Esophagus muscularis mucosa (tissue), 4 donors: Measurements from ENCODE around the gene FREM3. TPM values are rescaled to one million over a fixed set of nuclear protein-coding genes. Genes with fewer than 3 reads are reported as not detected.

ENCODE experiments used
- DNase-seq: peaks from one replicate; pipeline ENCODE4 v3.0.0-alpha.2; 2017; ENCODE audit errors: extremely low spot score
- H3K27ac ChIP-seq, 4 donors: fragments of 200-600 bp; sonication (generic); replicated peaks in 1 of 4; 1 replicate in 3 of 4; 2 replicates in 1 of 4; pipeline ENCODE4 v1.5.1; 2016 to 2019; ENCODE audit warnings: mild to moderate bottlenecking in 1 of 4
- H3K27me3 ChIP-seq, 4 donors: fragments of 200-600 bp; sonication (generic); one replicate each; pipeline versions ENCODE4 v1.5.1 to v1.6.0; 2016 to 2019
- H3K36me3 ChIP-seq, 4 donors: fragments of 200-600 bp; sonication (generic); one replicate each; pipeline ENCODE4 v1.5.1; 2016 to 2019
- H3K4me1 ChIP-seq, 4 donors: fragments of 200-600 bp; sonication (generic); one replicate each; pipeline ENCODE4 v1.5.1; 2016 to 2019
- H3K4me3 ChIP-seq, 4 donors: fragments of 200-600 bp; sonication (generic); 1 replicate in 2 of 4; 2 replicates in 2 of 4; pipeline ENCODE4 v1.5.1; 2016 to 2019; ENCODE audit warnings: mild to moderate bottlenecking in 4 of 4, moderate library complexity in 1 of 4
- H3K9me3 ChIP-seq, 4 donors: fragments of 200-600 bp; sonication (generic); 1 replicate in 3 of 4; 2 replicates in 1 of 4; pipeline ENCODE4 v1.5.1; 2016 to 2019
- CTCF ChIP-seq, 3 experiments: fragments of 200-600 bp in 2 of 3; fragments of 450-650 bp in 1 of 3; sonication (generic) in 2 of 3; IDR thresholded peaks; one replicate each; pipeline ENCODE4 v1.5.1; 2017 to 2019; ENCODE audit warnings: antibody characterized with exemption in 3 of 3, mild to moderate bottlenecking in 2 of 3, moderate library complexity in 1 of 3
- EP300 ChIP-seq: sonication (generic); formaldehyde crosslinking; IDR thresholded peaks from one replicate; pipeline ENCODE4 v1.6.1; 2017; ENCODE audit warnings: antibody characterized with exemption
- POLR2A ChIP-seq: fragments of 450-650 bp; IDR thresholded peaks from one replicate; pipeline ENCODE4 v1.6.1; 2017; ENCODE audit warnings: antibody characterized with exemption, moderate library complexity, mild to moderate bottlenecking, low read depth
- POLR2AphosphoS5 ChIP-seq, 2 donors: sonication (generic); formaldehyde crosslinking; IDR thresholded peaks; one replicate each; pipeline ENCODE4 v1.6.1; 2017; ENCODE audit warnings: antibody characterized with exemption in 2 of 2
- WGBS: methylation state at CpG from one replicate; pipeline ENCODE4 v1.1.5; 2018; 5-methylcytosine and 5-hydroxymethylcytosine counted together
- intact Hi-C: fragments of 100-400 bp; cut with DNase I; formaldehyde crosslinking; loops from one replicate; pipeline ENCODE4 v1.15.1; 2023
- total RNA-seq, 4 donors: library from RNA; depleted of rRNA; stranded (reverse); fragments of >200 nt; gene quantifications; one replicate each; pipeline versions ENCODE4 v1.1.0 to v1.2.1, GENCODE V29; 2016

FREM3 gene
- total RNA-seq, 4 donors from 2014 or later = not detected

- TF ChIP-seq CTCF (IDR thresholded peaks at IDR 0.05) = no peak
- TF ChIP-seq POLR2A = no peak
- TF ChIP-seq EP300 = no peak
- no peak for TF ChIP-seq POLR2AphosphoS5 (IDR thresholded peaks at IDR 0.05)
- no peaks in the 10 kb centered on the region for H3K9me3 ChIP-seq
- no peak overlapping the region for H3K4me3 ChIP-seq
- H3K4me1 ChIP-seq = peaks cover 0 to 9% (median 0%) of the 10 kb centered on the region in 4 donors
- DNase-seq = no peak
- H3K27ac ChIP-seq = no peak overlapping the region
- no peaks in the 10 kb centered on the region for H3K36me3 ChIP-seq
- H3K27me3 ChIP-seq = no peaks in the 10 kb centered on the region
- intact Hi-C loops = no loop called here
Measured at GRCh38 chr4:143634763-143635162, 65.7 kb downstream of the FREM3 start.

GRCh38 chr4:143633833-143634232 lies 66.6 kb downstream of the FREM3 start:
- no peak overlapping the region for H3K4me3 ChIP-seq
- TF ChIP-seq POLR2AphosphoS5 (IDR thresholded peaks at IDR 0.05) (no peak), EP300 (no peak), CTCF (IDR thresholded peaks at IDR 0.05) (no peak), POLR2A (no peak)
- H3K27ac ChIP-seq = no peak overlapping the region
- no peak for DNase-seq
- intact Hi-C loops = no loop called here
- H3K36me3 ChIP-seq = no peaks in the 10 kb centered on the region
- no peaks in the 10 kb centered on the region for H3K27me3 ChIP-seq
- no peaks in the 10 kb centered on the region for H3K9me3 ChIP-seq
- peaks cover 0 to 9% (median 0%) of the 10 kb centered on the region in 4 donors for H3K4me1 ChIP-seq

- Histone ChIP-seq H3K27ac (peak overlapping the region; percentile 58 to 73 (median 67)), H3K4me1 (peaks cover 7 to 27% (median 26%) of the 10 kb centered on the region in 4 donors), H3K36me3 (no peaks in the 10 kb centered on the region), H3K4me3 (no peak overlapping the region), H3K27me3 (no peaks in the 10 kb centered on the region), H3K9me3 (no peaks in the 10 kb centered on the region)
- WGBS = 30% methylated on average over 5 of the region's 5 CpGs
- intact Hi-C loops = no loop called here
- TF ChIP-seq POLR2AphosphoS5 (IDR thresholded peaks at IDR 0.05) (peak; percentile 71 to 90), EP300 (peak; percentile 10), POLR2A (no peak), CTCF (IDR thresholded peaks at IDR 0.05) (no peak)
- DNase-seq = no peak
Measured at GRCh38 chr4:143626134-143626911, 74.2 kb downstream of the FREM3 start.

- Histone ChIP-seq H3K27ac (peak overlapping the region; percentile 58 to 73 (median 67)), H3K4me3 (no peak overlapping the region), H3K27me3 (no peaks in the 10 kb centered on the region), H3K36me3 (no peaks in the 10 kb centered on the region), H3K4me1 (peaks cover 7 to 27% (median 26%) of the 10 kb centered on the region in 4 donors), H3K9me3 (no peaks in the 10 kb centered on the region)
- 84% methylated on average over 4 of the region's 4 CpGs for WGBS
- TF ChIP-seq POLR2A = no peak
- no peak for TF ChIP-seq EP300
- TF ChIP-seq POLR2AphosphoS5 (IDR thresholded peaks at IDR 0.05) = no peak
- TF ChIP-seq CTCF (IDR thresholded peaks at IDR 0.05) = no peak
- intact Hi-C loops = no loop called here
- no peak for DNase-seq
Measured at GRCh38 chr4:143625632-143626031, 74.8 kb downstream of the FREM3 start.

GRCh38 chr4:143623896-143624295 lies 76.6 kb downstream of the FREM3 start:
- Histone ChIP-seq H3K4me1 (peaks cover 7 to 27% (median 26%) of the 10 kb centered on the region in 4 donors), H3K27ac (no peak overlapping the region), H3K36me3 (no peaks in the 10 kb centered on the region), H3K9me3 (no peaks in the 10 kb centered on the region), H3K4me3 (no peak overlapping the region), H3K27me3 (no peaks in the 10 kb centered on the region)
- intact Hi-C loops = no loop called here
- DNase-seq = no peak
- TF ChIP-seq EP300 (no peak), POLR2AphosphoS5 (IDR thresholded peaks at IDR 0.05) (no peak), POLR2A (no peak), CTCF (IDR thresholded peaks at IDR 0.05) (no peak)
- 48% methylated on average over 3 of the region's 3 CpGs for WGBS
